H1 (cell line): Measurements from ENCODE around the gene VPS13C. TPM values are rescaled to one million over a fixed set of nuclear protein-coding genes. Genes with fewer than 3 reads are reported as not detected.

Experiments
- CTCF ChIA-PET: fragments of 300-600 bp; sonication (Branson Sonifier 250); formaldehyde crosslinking; loops from one replicate; lab custom pipeline; 2021; ENCODE audit not compliant: partially characterized antibody; lab: Charles Lee
- POLR2A ChIA-PET: fragments of 300-600 bp; sonication (Branson Sonifier 250); formaldehyde crosslinking; loops from one replicate; lab custom pipeline; 2021; ENCODE audit warnings: inconsistent platforms; ENCODE audit not compliant: partially characterized antibody; lab: Charles Lee
- DNase-seq, 2 experiments: peaks; one replicate each; pipeline versions ENCODE4 v3.0.0 to v3.0.0-alpha.2; 2010 to 2022; ENCODE audit warnings: low spot score in 2 of 2, low read depth in 1 of 2, mixed read lengths in 1 of 2
- FAIRE-seq: peaks from 2 replicates; lab custom pipeline; 2011; peaks lifted over from hg19 to GRCh38; lab: Jason Lieb, UNC
- H2AFZ ChIP-seq: 2 replicates; pipeline ENCODE4 v1.8.1; 2012; ENCODE audit warnings: low read length, inconsistent platforms
- H2AK5ac ChIP-seq: 2 replicates; pipeline ENCODE4 v1.6.1; 2013; ENCODE audit warnings: low read depth, low read length
- H2BK120ac ChIP-seq: replicated peaks from 2 replicates; pipeline ENCODE3; 2013; ENCODE audit warnings: low read depth, low read length, inconsistent platforms
- H2BK12ac ChIP-seq: 2 replicates; pipeline ENCODE4 v1.6.1; 2013; ENCODE audit warnings: low read depth, low read length
- H2BK15ac ChIP-seq: 2 replicates; pipeline ENCODE4 v1.6.1; 2013; ENCODE audit warnings: low read length
- H2BK20ac ChIP-seq: 2 replicates; pipeline ENCODE4 v1.6.1; 2013; ENCODE audit warnings: low read length
- H2BK5ac ChIP-seq: 2 replicates; pipeline ENCODE4 v1.6.1; 2013; ENCODE audit warnings: low read depth, low read length
- H3K14ac ChIP-seq: 2 replicates; pipeline ENCODE4 v1.6.1; 2013; ENCODE audit warnings: inconsistent platforms; ENCODE audit not compliant: insufficient read length
- H3K18ac ChIP-seq: 2 replicates; pipeline ENCODE4 v1.6.1; 2013; ENCODE audit warnings: low read length; ENCODE audit errors: extremely low read depth
- H3K23ac ChIP-seq: 2 replicates; pipeline ENCODE4 v1.6.1; 2013; ENCODE audit warnings: inconsistent platforms; ENCODE audit not compliant: insufficient read length
- H3K23me2 ChIP-seq: 2 replicates; pipeline ENCODE4 v1.6.1; 2013; ENCODE audit warnings: low read depth, low read length
- H3K27ac ChIP-seq: 2 replicates; pipeline ENCODE4 v1.6.1; 2011; ENCODE audit warnings: low read depth, low read length, inconsistent platforms
- H3K27me3 ChIP-seq, 4 experiments: replicated peaks in 1 of 4; 1 replicate in 1 of 4; 2 replicates in 3 of 4; pipeline versions ENCODE4 v1.6.1 to v1.8.1; 2011 to 2013; ENCODE audit warnings: low read length in 3 of 4, mild to moderate bottlenecking in 3 of 4, inconsistent platforms in 2 of 4, mixed read lengths in 2 of 4, moderate library complexity in 1 of 4; ENCODE audit not compliant: control insufficient read depth in 3 of 4, insufficient read depth in 3 of 4; ENCODE audit errors: extremely low read depth in 1 of 4
- H3K36me3 ChIP-seq, 4 experiments: 2 replicates each; pipeline versions ENCODE4 v1.6.1 to v1.8.1; 2011 to 2013; ENCODE audit warnings: mild to moderate bottlenecking in 4 of 4, low read length in 3 of 4, moderate library complexity in 2 of 4, control low read depth in 1 of 4, inconsistent platforms in 1 of 4; ENCODE audit not compliant: insufficient read depth in 4 of 4, control insufficient read depth in 2 of 4
- H3K4ac ChIP-seq: replicated peaks from 2 replicates; pipeline ENCODE3; 2013; ENCODE audit warnings: low read length, low read depth, mixed read lengths, inconsistent platforms; ENCODE audit not compliant: insufficient read length
- H3K4me1 ChIP-seq, 4 experiments: replicated peaks in 1 of 4; 1 replicate in 1 of 4; 2 replicates in 3 of 4; pipeline versions ENCODE4 v1.6.1 to v1.8.1; 2011 to 2013; ENCODE audit warnings: low read length in 3 of 4, inconsistent platforms in 2 of 4, mixed read lengths in 1 of 4; ENCODE audit not compliant: insufficient read depth in 4 of 4, control insufficient read depth in 3 of 4
- H3K4me2 ChIP-seq, 2 experiments: 2 replicates each; pipeline versions ENCODE4 v1.6.1 to v1.8.1; 2011 to 2013; ENCODE audit warnings: low read depth in 2 of 2, low read length in 2 of 2, control low read depth in 1 of 2, inconsistent platforms in 1 of 2, mild to moderate bottlenecking in 1 of 2; ENCODE audit not compliant: insufficient read depth in 1 of 2
- H3K4me3 ChIP-seq, 4 experiments: fragments of 200-600, 300-600 bp in 1 of 4; sonication (generic), shearing (Covaris generic), sonication (Bioruptor Twin) in 1 of 4; 2 replicates each; pipeline versions ENCODE4 v1.5.1 to v1.8.1; 2011 to 2016; ENCODE audit warnings: low read length in 4 of 4, low read depth in 3 of 4, control low read depth in 2 of 4, inconsistent platforms in 2 of 4, mild to moderate bottlenecking in 2 of 4, mixed read lengths in 1 of 4, moderate library complexity in 1 of 4; ENCODE audit not compliant: insufficient read depth in 2 of 4; ENCODE audit errors: extremely low read depth in 1 of 4
- H3K56ac ChIP-seq: replicated peaks from 2 replicates; pipeline ENCODE3; 2013; ENCODE audit warnings: low read depth, mild to moderate bottlenecking, mixed read lengths, low read length, inconsistent platforms; ENCODE audit not compliant: insufficient read length
- H3K79me1 ChIP-seq: 2 replicates; pipeline ENCODE4 v1.6.1; 2013; ENCODE audit warnings: low read depth, low read length, control low read depth
- H3K79me2 ChIP-seq, 2 experiments: 2 replicates each; pipeline versions ENCODE4 v1.6.1 to v1.8.1; 2012 to 2013; ENCODE audit warnings: low read length in 2 of 2, mild to moderate bottlenecking in 2 of 2, inconsistent platforms in 1 of 2; ENCODE audit not compliant: insufficient read depth in 2 of 2, control insufficient read depth in 1 of 2
- H3K9ac ChIP-seq, 4 experiments: replicated peaks in 1 of 4; 1 replicate in 1 of 4; 2 replicates in 3 of 4; pipeline versions ENCODE4 v1.6.1 to v1.8.1; 2011 to 2013; ENCODE audit warnings: low read depth in 3 of 4, low read length in 3 of 4, control low read depth in 2 of 4, mild to moderate bottlenecking in 2 of 4, moderate library complexity in 2 of 4, inconsistent platforms in 1 of 4; ENCODE audit errors: extremely low read depth in 1 of 4
- H3K9me3 ChIP-seq, 2 experiments: 2 replicates each; pipeline versions ENCODE4 v1.6.1 to v1.8.1; 2012 to 2013; ENCODE audit warnings: mild to moderate bottlenecking in 2 of 2, moderate library complexity in 2 of 2, control low read depth in 1 of 2, inconsistent platforms in 1 of 2, low read depth in 1 of 2, low read length in 1 of 2, mixed read lengths in 1 of 2; ENCODE audit not compliant: insufficient read depth in 2 of 2
- H4K20me1 ChIP-seq, 2 experiments: replicated peaks in 1 of 2; 2 replicates each; pipeline versions ENCODE3 to v1.8.1; 2011 to 2013; ENCODE audit warnings: inconsistent platforms in 2 of 2, low read length in 2 of 2, mild to moderate bottlenecking in 1 of 2; ENCODE audit not compliant: insufficient read depth in 2 of 2, control insufficient read depth in 1 of 2
- H4K5ac ChIP-seq: 2 replicates; pipeline ENCODE4 v1.6.1; 2013; ENCODE audit warnings: low read length, low read depth, mixed read lengths, inconsistent platforms; ENCODE audit not compliant: insufficient read length
- H4K8ac ChIP-seq: 2 replicates; pipeline ENCODE4 v1.8.0; 2013; ENCODE audit warnings: mild to moderate bottlenecking, moderate library complexity, low read length, inconsistent platforms; ENCODE audit not compliant: insufficient read depth; ENCODE audit errors: extremely low read depth
- H4K91ac ChIP-seq: replicated peaks from 2 replicates; pipeline ENCODE3; 2013; ENCODE audit warnings: low read length, mixed read lengths, inconsistent platforms; ENCODE audit not compliant: insufficient read length
- ATF3 ChIP-seq: IDR thresholded peaks from 2 replicates; pipeline ENCODE4 v1.6.1; 2011; ENCODE audit warnings: low read depth, mild to moderate bottlenecking, low read length; ENCODE audit not compliant: insufficient read depth
- WGBS, 2 experiments: shearing (Covaris generic) in 1 of 2; methylation state at CpG; one replicate each; pipeline versions ENCODE4 v1.1.6 to v1.1.7; 2013 to 2015; ENCODE audit warnings: low lambda C conversion rate in 2 of 2, mixed read lengths in 2 of 2, inconsistent platforms in 1 of 2, low coverage in 1 of 2, missing lambda C conversion rate in 1 of 2; ENCODE audit not compliant: insufficient replicate concordance in 2 of 2, insufficient coverage in 1 of 2, insufficient read length in 1 of 2; ENCODE audit errors: extremely low coverage in 1 of 2, missing lambda C conversion rate in 1 of 2; 5-methylcytosine and 5-hydroxymethylcytosine counted together
- polyA plus RNA-seq, 7 experiments: library from polyadenylated mRNA; depleted of rRNA in 3 of 7; stranded (reverse) in 5 of 7; unstranded in 2 of 7; fragments of >200 nt in 5 of 7; fragments of 200-250 nt in 2 of 7; gene quantifications; 1 replicate in 5 of 7; 2 replicates in 1 of 7; 4 replicates in 1 of 7; pipeline versions ENCODE4 v1.2.1 to v1.2.3, GENCODE V29; 2011 to 2013; ENCODE audit warnings: missing spikeins in 2 of 7, mixed read lengths in 2 of 7
- total RNA-seq: library from RNA; stranded (reverse); fragmentation: NEBNext Ultra II Directional; extraction: Animal tissue kit (Norgen Biotek cat#: 25700); gene quantifications from 2 replicates; pipeline ENCODE4 v1.2.1, GENCODE V29; 2021

The VPS13C gene
- total and polyA plus RNA-seq, 2 of the 8 experiments (the other 6 are each of a cell fraction or from before 2014, with no cell fraction given): 4.8 to 18.8 TPM

GRCh38 chr15:61917457-61917856 lies 142.8 kb downstream of the VPS13C start:
- Histone ChIP-seq H3K79me1 (no peaks in the 10 kb centered on the region), H3K56ac (no peak overlapping the region), H2BK12ac (no peak overlapping the region), H3K27ac (no peak overlapping the region), H3K18ac (no peak overlapping the region), H4K5ac (no peak overlapping the region), H4K8ac (no peak overlapping the region), H3K14ac (no peak overlapping the region), H2BK120ac (no peak overlapping the region), H3K79me2 (no peaks in the 10 kb centered on the region), H3K9ac (no peak overlapping the region), H3K23ac (no peak overlapping the region), H3K36me3 (peaks cover 0 to 6% (median 0%) of the 10 kb centered on the region in 4 experiments; a peak in 1 of 8 replicates), H3K4me3 (no peak overlapping the region), H3K4ac (no peak overlapping the region), H2AFZ (no peak overlapping the region), H3K4me1 (no peaks in the 10 kb centered on the region), H2BK20ac (no peak overlapping the region), H3K4me2 (no peak overlapping the region), H3K27me3 (no peaks in the 10 kb centered on the region)
- CTCF ChIA-PET: interaction anchor here (1.1 to 1.5 kb wide), 2 partner anchors 13 to 105 kb away, joined by 3 to 6 read pairs; no protein-coding TSS in a partner anchor
- FAIRE-seq (no peak), DNase-seq (no peak)
- no peak for TF ChIP-seq ATF3
- TF ChIP-seq, all 59 proteins: peak for 0
- Histone ChIP-seq H2BK5ac (no peak overlapping the region), H3K9me3 (no peaks in the 10 kb centered on the region), H3K23me2 (no peaks in the 10 kb centered on the region), H2AK5ac (no peak overlapping the region), H4K91ac (no peak overlapping the region), H2BK15ac (no peak overlapping the region), H4K20me1 (no peaks in the 10 kb centered on the region)
- POLR2A ChIA-PET: no interaction called here
- 90% methylated on average over 1 of the region's 1 CpG; no CpG with 5 or more reads in 1 of the 2 experiments for WGBS, 2 experiments
